22Rv1 (cell line): Measurements from ENCODE around the gene MICU1.

Source experiments
- ZFX ChIP-seq: fragments of 450-650 bp; IDR thresholded peaks from 2 replicates; pipeline ENCODE4 v1.6.1; 2017; ENCODE audit warnings: antibody characterized with exemption, borderline replicate concordance
- TF ChIP-seq, protein P1 (sequence below): fragments of 450-650 bp; IDR thresholded peaks from 2 replicates; pipeline ENCODE4 v1.5.1; 2017; ENCODE audit warnings: mild to moderate bottlenecking

- TF ChIP-seq, protein P1, sequence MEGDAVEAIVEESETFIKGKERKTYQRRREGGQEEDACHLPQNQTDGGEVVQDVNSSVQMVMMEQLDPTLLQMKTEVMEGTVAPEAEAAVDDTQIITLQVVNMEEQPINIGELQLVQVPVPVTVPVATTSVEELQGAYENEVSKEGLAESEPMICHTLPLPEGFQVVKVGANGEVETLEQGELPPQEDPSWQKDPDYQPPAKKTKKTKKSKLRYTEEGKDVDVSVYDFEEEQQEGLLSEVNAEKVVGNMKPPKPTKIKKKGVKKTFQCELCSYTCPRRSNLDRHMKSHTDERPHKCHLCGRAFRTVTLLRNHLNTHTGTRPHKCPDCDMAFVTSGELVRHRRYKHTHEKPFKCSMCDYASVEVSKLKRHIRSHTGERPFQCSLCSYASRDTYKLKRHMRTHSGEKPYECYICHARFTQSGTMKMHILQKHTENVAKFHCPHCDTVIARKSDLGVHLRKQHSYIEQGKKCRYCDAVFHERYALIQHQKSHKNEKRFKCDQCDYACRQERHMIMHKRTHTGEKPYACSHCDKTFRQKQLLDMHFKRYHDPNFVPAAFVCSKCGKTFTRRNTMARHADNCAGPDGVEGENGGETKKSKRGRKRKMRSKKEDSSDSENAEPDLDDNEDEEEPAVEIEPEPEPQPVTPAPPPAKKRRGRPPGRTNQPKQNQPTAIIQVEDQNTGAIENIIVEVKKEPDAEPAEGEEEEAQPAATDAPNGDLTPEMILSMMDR, result no peak
- TF ChIP-seq ZFX, result no peak
These were observed 123.3 kb downstream of the MICU1 start for GRCh38 chr10:72502581-72502980.
